ENCODE data around the gene KCNH1.

Gene KCNH1

DNA sequence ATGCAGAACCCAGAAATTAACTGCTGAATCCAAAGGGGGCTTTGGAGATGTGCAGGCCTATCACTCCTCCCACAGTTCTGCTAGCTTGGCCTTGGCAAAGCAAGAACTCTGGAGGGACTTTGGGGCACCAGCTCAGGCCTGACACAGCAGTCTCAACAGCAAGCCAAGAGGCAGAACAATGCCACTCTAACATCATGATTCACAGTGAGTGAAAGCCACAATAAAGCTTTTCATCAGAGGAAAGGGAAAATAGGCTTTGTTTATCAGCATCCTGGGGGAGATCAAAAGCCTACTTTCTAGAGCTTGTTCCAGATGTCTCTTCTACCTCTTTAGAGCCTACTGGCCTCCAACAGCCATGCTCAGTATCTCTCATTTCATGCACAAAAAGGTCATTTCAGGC is 283.4 kb downstream of the KCNH1 start:
- no peak for DNase-seq

- DNase-seq: no peak
Measured at GRCh38 chr1:210848474-210848873, 285.5 kb downstream of the KCNH1 start.

DNA sequence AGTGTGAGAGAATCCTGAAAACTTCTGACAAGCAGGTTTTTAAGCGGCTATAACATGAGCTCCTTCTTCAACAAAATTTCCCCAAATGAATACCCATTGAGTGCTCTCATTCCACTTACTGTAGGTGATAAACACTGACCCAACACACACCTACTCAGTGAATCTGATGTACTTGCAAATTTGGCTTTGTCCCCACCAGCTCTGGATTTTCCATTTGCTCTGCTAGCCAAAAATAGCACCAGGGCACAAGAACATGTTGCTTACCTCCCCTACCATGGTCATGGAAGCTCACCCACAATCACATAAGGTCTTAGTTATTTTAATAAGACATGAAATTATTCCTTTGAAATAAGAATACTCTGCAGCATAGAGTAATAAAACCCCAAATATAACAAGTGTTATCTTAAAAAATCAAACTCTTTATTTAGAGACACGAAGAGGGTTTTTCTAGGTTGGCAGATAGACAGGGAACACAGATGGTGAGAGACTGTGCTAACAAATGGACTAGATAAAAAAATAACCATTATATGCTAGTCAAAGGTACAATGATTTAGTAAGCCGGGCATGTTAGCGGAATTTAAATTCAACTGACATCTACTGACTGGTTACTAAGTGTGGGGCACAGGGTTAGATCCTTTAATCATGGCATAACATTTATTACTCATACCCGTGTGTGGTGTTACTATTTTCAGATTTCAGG is 291.9 kb downstream of the KCNH1 start:
- DNase-seq: no peak

DNA sequence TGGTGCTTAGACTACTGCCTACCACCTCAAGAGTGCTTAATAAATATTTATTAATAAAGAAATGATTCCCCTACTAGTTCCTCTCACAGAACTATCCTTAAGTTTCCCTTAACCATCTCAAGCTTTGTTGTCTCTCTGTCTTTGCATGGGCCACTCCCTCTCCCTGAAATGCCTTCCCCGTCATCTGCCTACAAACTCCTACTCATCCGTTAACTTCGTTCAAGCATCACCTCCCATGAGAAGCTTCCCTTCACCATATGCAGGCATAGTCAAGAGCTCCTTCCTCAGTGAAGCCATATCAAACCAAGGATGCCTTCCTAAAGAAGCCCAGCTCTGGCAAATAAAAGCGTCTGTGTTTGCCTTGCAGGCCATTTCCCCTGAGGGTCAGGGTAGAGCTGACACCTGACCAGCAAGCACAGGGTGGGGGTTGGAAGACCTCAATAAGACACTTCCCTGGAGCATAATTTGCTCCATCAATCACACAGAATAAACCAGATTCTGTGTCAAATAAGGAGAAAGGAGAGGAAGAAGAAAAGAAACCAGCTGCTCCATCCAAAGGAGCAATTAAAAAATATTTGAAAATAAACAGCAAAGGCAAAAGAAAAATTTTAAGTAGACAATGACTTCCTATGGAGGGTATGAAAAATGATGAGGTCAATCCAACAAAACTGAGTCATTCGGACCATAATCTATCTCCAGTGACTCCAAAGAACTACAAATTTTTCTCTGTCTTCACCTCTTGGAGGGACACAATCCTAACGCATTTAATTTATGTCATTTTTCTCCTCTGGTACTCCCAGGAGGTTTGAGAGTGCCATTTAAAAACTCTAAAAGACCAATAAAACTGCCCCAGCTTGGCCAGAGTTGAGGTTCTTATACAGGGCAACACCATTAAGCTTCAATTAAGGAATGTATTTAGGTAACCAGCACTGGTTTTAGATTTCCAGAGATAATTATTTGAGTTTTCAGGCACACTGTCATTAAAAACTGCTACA is 303.6 kb downstream of the KCNH1 start:
- no peak for DNase-seq

- no peak for DNase-seq
Measured at GRCh38 chr1:210828996-210829596, 304.9 kb downstream of the KCNH1 start.

DNA sequence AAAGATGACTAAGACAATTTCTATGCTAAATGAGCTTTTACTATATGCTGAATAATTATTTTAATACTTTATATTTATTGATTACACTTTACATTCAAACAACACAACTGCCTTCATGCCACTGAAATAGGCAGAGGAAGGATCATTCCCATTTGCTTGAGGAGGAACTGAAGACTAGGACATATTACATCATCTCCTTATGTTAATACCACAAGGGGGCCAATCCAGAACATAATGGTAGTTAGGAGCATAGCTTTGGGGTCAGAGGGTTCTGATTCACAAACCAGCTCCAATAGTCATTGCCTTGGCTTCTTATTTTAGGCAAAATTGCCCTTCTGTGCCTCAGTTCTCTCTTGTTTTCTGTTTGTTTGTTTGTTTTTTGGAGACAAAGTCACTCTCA is 306.5 kb downstream of the KCNH1 start:
- no peak for DNase-seq

- DNase-seq: no peak
Measured at GRCh38 chr1:210826686-210827085, 307.3 kb downstream of the KCNH1 start.

- no peak for DNase-seq
Measured at GRCh38 chr1:210822932-210823331, 311.0 kb downstream of the KCNH1 start.

DNA sequence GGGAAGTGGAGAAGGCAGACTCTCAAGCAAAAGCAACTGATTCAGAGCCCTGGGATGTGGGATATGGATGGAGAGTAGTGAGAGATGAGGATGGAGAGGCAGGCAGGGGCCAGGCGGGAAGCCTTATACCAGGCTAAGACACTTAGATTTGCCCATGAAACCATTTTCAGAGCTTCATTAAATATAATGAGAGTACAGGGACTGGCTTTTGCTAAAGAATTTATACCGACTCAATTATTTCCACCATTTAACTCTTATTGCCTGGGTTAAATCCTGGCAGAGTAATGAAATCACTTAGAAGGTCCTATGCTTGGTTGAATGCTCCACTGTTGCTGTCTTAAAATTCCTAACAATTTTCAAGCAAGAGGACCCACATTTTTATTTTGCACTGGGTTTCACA is 311.7 kb downstream of the KCNH1 start:
- DNase-seq: no peak

DNA sequence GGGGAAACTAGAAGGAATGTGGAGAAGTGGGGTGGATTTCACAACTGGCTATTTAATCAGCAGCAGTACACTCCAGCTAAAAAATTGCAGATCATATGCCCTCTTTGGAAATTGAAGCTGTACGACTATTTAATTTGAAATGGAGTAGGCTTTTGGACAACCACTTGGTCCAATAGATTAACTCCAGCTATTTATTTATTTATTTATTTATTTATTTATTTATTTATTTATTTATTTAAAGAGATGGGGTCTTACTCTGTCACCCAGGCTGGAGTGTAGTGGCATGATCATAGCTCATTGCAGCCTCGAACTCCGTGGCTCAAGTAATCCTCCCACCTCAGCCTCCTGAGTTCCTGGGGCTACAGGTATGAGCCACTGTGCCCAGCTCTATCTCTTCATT is 312.3 kb downstream of the KCNH1 start:
- no peak for DNase-seq

DNA sequence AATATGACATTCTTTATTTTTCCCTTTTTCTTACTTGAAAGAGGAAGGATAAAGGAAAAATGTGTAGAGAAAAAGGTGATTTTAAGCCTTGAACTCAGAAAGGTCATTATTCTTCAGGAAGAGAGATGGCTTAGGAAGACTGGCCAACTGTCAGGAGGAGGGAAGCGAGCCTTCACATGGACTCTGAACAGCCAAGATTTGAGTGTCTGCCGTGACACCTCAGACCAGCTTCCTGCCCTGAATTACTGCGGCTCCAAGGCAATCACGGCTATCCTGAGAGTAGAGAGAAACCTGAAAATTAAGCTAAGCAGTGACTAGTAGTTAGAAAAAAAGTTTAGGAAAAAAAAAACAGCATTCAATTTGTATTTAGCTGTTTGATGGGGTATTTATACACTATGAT is 314.7 kb downstream of the KCNH1 start:
- DNase-seq: no peak

DNA sequence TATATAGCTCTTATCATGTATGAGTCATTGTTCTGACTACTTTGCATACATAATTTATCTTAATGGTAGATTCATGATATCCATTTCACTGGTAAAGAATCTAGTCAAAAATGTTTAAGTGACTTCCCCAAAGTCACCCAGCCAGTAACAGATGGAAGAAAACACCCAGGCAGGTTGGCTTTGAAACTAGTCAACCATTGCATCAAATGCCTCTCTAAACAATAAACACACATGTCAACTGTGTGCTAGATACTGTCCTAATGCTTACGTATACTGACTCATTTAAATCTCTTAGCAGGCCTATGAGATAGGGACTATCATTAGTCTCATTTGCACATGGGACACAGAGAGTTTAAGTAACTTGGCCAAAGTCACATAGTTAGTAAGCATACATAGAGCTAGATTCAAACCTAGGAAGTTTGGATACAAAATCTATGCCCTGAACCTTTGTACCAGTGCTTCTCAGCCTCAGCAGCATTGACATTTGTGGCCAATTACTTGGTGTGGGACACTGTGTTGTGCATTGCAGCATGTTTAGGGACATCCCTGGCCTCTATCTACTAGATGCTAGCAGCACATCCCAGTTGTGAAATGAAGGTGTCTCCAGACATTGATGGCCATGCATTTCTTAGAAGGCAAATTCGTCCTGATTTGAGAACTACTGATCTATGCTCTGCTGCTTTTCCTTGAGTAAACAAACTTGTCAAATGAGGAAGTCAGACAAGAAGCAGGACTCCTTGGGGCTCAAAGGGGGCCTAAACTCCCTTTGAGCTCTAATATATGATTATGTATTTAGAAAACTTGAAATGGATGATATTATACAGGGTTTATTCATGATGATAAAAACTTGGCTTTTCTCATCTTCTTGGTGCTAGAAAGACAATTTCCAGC is 316.3 kb downstream of the KCNH1 start:
- DNase-seq: no peak

DNA sequence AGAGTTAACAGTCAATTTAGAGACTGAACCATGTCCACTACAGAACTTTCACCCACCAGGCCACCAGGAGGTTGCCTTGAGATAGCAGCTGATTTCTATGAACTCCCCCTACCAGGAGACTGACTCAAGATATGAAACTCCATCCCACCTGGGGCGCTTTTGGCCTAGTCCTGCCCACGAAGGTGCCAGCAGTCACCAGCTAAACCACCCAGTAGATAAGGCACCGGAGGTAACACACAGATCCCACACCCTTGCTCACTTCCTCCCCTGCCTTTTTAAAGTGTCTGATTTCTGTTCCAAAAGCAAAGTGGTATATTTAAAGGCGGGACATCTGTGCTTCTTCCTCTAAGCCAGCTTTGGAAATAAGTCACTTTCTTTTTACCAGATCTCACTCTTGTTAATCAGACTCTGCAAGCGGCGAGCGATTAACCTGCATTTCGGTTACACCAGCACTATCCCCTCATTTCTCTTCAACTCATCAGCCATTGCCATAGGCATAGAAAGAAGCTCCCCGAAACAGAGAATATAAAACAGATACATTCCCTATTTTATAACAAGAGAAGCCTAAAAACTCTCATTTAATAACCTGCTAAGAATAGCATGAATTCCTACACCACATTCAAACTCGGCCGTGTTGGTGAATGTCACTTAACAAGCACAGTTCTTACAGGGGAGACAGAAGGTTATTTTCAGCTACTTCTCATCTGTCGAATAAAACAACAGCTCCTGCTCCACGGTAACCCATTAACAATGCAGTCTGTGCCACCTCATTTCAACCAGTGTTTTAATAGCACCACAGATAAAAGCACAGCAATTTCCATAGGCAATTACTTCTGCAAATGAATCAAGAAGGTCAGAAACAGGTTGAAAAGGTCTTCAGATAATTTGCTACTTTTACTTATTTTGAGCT is 318.1 kb downstream of the KCNH1 start:
- DNase-seq: peak; percentile 16

GRCh38 chr1:210814382-210815123 is 319.4 kb downstream of the KCNH1 start:
- no peak for DNase-seq

DNA sequence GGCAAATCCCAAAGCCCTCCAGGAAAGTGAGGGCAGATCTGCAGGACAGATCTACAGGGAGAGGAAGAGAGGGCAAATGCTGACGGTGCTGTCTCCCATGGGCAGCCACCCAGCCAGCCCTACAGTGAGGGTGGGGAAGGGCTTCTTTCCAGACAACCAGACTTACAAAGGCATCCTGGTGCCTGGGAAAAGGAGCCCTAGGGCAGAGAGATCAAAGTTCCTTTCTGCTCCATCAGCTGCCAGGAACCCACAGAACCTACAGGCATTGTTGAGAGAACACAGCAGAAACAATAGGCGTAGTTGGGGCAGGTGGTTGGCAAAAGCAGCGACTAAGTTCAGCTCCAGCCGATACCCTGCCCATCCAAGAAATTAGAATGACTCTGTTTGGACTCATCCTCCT is 332.4 kb downstream of the KCNH1 start:
- no peak for DNase-seq

DNA sequence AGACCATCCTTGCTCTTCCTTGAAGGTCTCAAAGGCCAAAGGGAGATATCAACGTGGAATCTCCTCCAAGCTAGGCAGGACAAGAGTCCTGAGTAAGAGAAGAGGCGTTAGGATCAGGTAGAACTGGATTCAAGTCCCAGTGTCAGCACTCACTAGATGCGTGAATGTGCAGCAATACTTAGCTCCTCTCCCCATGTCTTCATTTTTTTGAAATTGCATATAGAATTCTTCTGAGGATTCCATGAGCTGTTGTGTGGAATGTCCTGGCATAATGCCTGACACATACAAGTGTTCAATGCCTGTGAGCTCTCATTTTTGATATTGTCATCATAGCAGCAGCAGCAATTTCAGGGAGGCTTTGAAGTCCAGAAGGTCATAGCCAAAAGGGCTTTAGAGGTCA is 333.2 kb downstream of the KCNH1 start:
- no peak for DNase-seq

DNA sequence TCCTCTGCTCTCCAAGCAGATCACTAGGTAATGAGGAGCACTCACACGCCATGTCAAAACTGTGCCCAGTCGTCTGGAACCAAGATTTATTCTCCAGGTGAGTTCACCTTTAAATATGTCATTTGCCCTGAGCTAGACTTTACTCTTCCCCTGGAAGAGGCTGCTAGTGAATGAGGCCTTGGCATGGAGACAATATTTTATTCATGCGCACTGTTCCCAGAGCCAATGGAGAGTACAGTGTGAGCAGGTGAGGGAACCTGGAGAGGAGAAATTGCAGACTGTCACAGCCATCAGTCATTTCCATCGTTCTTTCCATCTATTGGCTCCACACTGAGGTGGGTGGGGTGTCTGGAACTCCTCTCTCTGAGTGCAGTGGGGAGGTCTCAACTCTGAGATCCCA is 333.6 kb downstream of the KCNH1 start:
- DNase-seq: no peak

GRCh38 chr1:210797422-210797821 is 336.5 kb downstream of the KCNH1 start:
- no peak for DNase-seq

GRCh38 chr1:210796421-210796820 is 337.5 kb downstream of the KCNH1 start:
- peak; percentile 85 for DNase-seq

DNA sequence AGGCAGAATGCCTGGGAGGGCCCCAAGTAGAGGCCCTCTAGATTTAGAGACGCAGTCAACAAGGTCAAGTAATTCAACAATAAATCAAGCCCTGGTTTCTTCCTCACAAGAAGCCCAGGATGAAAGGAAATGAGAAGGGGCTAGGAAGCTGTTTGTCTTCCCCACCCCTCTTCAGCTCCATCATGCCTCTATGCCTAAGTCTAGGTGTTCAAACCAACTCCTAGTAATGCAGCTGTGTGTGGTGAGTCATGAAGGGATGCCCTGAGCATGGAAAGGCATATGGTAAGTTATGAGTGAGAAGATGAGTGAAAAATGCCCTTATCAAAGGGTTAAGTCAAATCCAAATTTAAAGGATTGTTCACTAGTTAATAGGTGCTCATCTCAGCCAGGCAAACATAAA is 339.5 kb downstream of the KCNH1 start:
- no peak for DNase-seq
